MM.1S (cell line): ENCODE results near the gene YY2.

Experiments
- DNase-seq: peaks from one replicate; pipeline ENCODE4 v3.0.0-alpha.2; 2015
- H2AFZ ChIP-seq: fragments of 300-600 bp; sonication (generic); 2 replicates; pipeline ENCODE4 v1.6.0; 2016; ENCODE audit warnings: antibody characterized with exemption, low read length
- H3F3A ChIP-seq: fragments of 300-600 bp; sonication (generic); 2 replicates; pipeline ENCODE4 v1.6.1; 2016; ENCODE audit warnings: mild to moderate bottlenecking, antibody characterized with exemption, low read length, moderate library complexity, mixed read lengths; ENCODE audit not compliant: insufficient read depth
- H3K27ac ChIP-seq: fragments of 300-600 bp; sonication (generic); 2 replicates; pipeline ENCODE4 v1.5.1; 2016; ENCODE audit warnings: mild to moderate bottlenecking, low read length
- H3K27me3 ChIP-seq: fragments of 300-600 bp; sonication (generic); replicated peaks from 2 replicates; pipeline ENCODE4 v1.6.0; 2016; ENCODE audit warnings: low read length; ENCODE audit not compliant: insufficient read depth
- H3K36me3 ChIP-seq: fragments of 300-600 bp; sonication (generic); replicated peaks from 2 replicates; pipeline ENCODE4 v1.6.1; 2016; ENCODE audit warnings: mild to moderate bottlenecking, low read length, mixed read lengths; ENCODE audit not compliant: insufficient read depth
- H3K4me1 ChIP-seq: fragments of 300-600 bp; sonication (generic); 2 replicates; pipeline ENCODE4 v1.6.1; 2016; ENCODE audit warnings: low read length, mixed read lengths
- H3K4me2 ChIP-seq: fragments of 300-600 bp; sonication (generic); 2 replicates; pipeline ENCODE4 v1.6.0; 2016; ENCODE audit warnings: low read depth, low read length
- H3K4me3 ChIP-seq: fragments of 300-600 bp; sonication (generic); 2 replicates; pipeline ENCODE4 v1.5.1; 2016; ENCODE audit warnings: low read length, mixed read lengths
- H3K79me2 ChIP-seq: fragments of 300-600 bp; sonication (generic); 2 replicates; pipeline ENCODE4 v1.6.1; 2016; ENCODE audit warnings: mixed run types, low read length, mixed read lengths
- H3K9ac ChIP-seq: fragments of 300-600 bp; sonication (generic); 2 replicates; pipeline ENCODE4 v1.6.1; 2016; ENCODE audit warnings: low read length, mixed read lengths
- H3K9me2 ChIP-seq: fragments of 300-600 bp; sonication (generic); replicated peaks from 2 replicates; pipeline ENCODE4 v1.6.1; 2016; ENCODE audit warnings: mild to moderate bottlenecking, low read length, mixed read lengths; ENCODE audit not compliant: insufficient read depth
- H3K9me3 ChIP-seq: fragments of 300-600 bp; sonication (generic); replicated peaks from 2 replicates; pipeline ENCODE4 v1.6.1; 2016; ENCODE audit warnings: mild to moderate bottlenecking, low read length, mixed read lengths; ENCODE audit not compliant: insufficient read depth
- H4K20me1 ChIP-seq: fragments of 300-600 bp; sonication (generic); 2 replicates; pipeline ENCODE4 v1.6.1; 2016; ENCODE audit warnings: mild to moderate bottlenecking, low read length, moderate library complexity, mixed read lengths; ENCODE audit not compliant: insufficient read depth
- EZH2 ChIP-seq: fragments of 300-600 bp; sonication (generic); optimal IDR thresholded peaks from 2 replicates; pipeline ENCODE3; 2017; ENCODE audit warnings: low read depth, mild to moderate bottlenecking, antibody characterized with exemption, low read length, mixed read lengths
- EZH2phosphoT487 ChIP-seq: fragments of 300-600 bp; sonication (generic); IDR thresholded peaks from 2 replicates; pipeline ENCODE4 v1.6.1; 2018; ENCODE audit warnings: antibody characterized with exemption, low read length
- TF ChIP-seq, protein P1 (sequence below): fragments of 300-600 bp; sonication (generic); IDR thresholded peaks from 2 replicates; pipeline ENCODE4 v1.5.1; 2016; ENCODE audit warnings: antibody characterized with exemption, low read length, mixed read lengths

The YY2 gene

DNA sequence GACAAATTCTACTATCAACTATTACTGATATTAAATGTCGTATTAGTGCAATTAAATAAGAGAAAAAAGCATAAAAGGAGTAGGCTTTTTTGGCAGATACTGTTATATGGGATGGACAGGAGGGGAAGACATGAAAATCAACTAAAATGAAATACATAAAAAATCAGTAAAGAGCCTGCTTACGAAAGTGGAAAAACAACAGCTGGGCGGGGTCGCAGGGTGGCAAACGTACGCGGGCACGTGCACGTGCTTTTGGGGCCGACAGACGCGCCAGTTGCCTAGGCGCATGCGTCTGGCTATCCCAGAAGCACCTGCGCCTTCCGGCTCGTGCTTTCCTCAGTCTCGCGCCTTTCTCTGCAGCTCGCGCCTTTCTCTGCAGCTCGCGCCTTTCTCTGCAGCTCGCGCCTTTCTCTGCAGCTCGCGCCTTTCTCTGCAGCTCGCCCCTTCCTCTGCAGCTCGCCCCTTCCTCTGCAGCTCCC, at the start of gene YY2:
YY2 (plus strand) TSS at position 51 of the 479 bp plus-strand sequence. CDS start 498 bp downstream, outside the sequence.
- TF ChIP-seq, protein P1, sequence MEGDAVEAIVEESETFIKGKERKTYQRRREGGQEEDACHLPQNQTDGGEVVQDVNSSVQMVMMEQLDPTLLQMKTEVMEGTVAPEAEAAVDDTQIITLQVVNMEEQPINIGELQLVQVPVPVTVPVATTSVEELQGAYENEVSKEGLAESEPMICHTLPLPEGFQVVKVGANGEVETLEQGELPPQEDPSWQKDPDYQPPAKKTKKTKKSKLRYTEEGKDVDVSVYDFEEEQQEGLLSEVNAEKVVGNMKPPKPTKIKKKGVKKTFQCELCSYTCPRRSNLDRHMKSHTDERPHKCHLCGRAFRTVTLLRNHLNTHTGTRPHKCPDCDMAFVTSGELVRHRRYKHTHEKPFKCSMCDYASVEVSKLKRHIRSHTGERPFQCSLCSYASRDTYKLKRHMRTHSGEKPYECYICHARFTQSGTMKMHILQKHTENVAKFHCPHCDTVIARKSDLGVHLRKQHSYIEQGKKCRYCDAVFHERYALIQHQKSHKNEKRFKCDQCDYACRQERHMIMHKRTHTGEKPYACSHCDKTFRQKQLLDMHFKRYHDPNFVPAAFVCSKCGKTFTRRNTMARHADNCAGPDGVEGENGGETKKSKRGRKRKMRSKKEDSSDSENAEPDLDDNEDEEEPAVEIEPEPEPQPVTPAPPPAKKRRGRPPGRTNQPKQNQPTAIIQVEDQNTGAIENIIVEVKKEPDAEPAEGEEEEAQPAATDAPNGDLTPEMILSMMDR: no peak
- TF ChIP-seq EZH2: no peak
- no peak for TF ChIP-seq EZH2phosphoT487
- Histone ChIP-seq H3F3A (no peaks in the 10 kb centered on the region), H3K9me2 (no peaks in the 10 kb centered on the region), H3K27ac (no peak within 1 kb of the TSS), H3K79me2 (no peaks in the 10 kb centered on the region), H3K4me1 (no peaks in the 10 kb centered on the region), H3K4me2 (no peak within 1 kb of the TSS), H3K27me3 (no peaks in the 10 kb centered on the region), H2AFZ (no peak within 1 kb of the TSS), H4K20me1 (no peaks in the 10 kb centered on the region), H3K9ac (no peak within 1 kb of the TSS), H3K4me3 (no peak within 1 kb of the TSS), H3K36me3 (no peaks in the 10 kb centered on the region), H3K9me3 (no peaks in the 10 kb centered on the region)
- no peak for DNase-seq

DNA sequence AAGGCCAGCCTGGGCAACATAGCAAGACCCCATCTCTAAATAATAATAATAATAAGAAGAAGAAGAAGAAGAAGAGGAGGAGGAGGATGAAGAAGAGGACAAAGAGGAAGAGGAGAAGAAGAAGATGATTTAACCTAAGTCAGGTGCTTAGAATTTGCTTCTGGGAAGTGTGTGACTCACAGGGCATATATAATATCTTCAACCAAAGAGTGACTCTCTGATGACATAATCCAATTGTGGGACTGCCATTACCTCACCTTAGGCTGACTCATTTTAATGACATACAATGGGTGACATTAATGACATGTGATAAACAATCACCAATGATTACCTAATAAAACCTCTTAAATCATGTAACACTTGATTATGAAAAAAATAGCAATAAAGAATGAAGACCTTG, 49.1 kb upstream of the YY2 start:
- TF ChIP-seq EZH2phosphoT487 (no peak), EZH2 (no peak)
- TF ChIP-seq, protein P1: no peak

DNA sequence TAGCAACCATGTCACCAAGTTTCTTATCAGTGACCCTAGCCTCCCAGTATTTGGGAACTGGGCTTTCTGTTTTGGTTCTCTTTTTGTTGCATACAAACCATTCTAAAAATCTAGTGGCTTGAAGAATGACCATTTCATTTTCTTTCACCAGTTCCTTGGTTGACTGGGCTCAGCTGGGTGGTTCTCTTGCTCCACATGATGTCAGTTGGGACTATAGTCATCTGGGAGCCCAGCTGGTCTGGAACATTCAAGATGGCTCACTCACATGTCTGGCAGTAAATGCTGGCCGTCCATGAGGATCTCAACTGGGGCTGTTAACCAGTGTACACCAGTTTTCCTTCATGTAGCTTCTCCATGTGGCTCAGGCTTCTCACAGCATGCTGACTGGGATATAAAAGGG, 44.0 kb upstream of the YY2 start:
- H4K20me1 ChIP-seq: no peaks in the 10 kb centered on the region
- H3K4me2 ChIP-seq: no peak overlapping the region
- no peaks in the 10 kb centered on the region for H3K9me3 ChIP-seq
- H3K9ac ChIP-seq: no peak overlapping the region
- H3K79me2 ChIP-seq: no peaks in the 10 kb centered on the region
- no peak overlapping the region for H3K4me3 ChIP-seq
- DNase-seq: no peak
- H3K27ac ChIP-seq: no peak overlapping the region
- no peaks in the 10 kb centered on the region for H3K27me3 ChIP-seq
- TF ChIP-seq EZH2 (no peak), EZH2phosphoT487 (no peak)
- no peaks in the 10 kb centered on the region for H3K36me3 ChIP-seq
- H3K4me1 ChIP-seq: no peaks in the 10 kb centered on the region
- no peak overlapping the region for H2AFZ ChIP-seq
- H3F3A ChIP-seq: no peaks in the 10 kb centered on the region
- H3K9me2 ChIP-seq: no peaks in the 10 kb centered on the region

More for the DNA sequence above, 49.1 kb upstream of the YY2 start:
- Histone ChIP-seq H3K36me3 (no peaks in the 10 kb centered on the region), H3K4me1 (no peaks in the 10 kb centered on the region), H2AFZ (no peak overlapping the region), H3K4me2 (no peak overlapping the region), H3F3A (no peaks in the 10 kb centered on the region), H3K79me2 (no peaks in the 10 kb centered on the region), H3K9me3 (no peaks in the 10 kb centered on the region), H3K9me2 (no peaks in the 10 kb centered on the region), H3K27me3 (no peaks in the 10 kb centered on the region), H3K4me3 (no peak overlapping the region), H4K20me1 (no peaks in the 10 kb centered on the region), H3K9ac (no peak overlapping the region), H3K27ac (no peak overlapping the region)
- no peak for DNase-seq

DNA sequence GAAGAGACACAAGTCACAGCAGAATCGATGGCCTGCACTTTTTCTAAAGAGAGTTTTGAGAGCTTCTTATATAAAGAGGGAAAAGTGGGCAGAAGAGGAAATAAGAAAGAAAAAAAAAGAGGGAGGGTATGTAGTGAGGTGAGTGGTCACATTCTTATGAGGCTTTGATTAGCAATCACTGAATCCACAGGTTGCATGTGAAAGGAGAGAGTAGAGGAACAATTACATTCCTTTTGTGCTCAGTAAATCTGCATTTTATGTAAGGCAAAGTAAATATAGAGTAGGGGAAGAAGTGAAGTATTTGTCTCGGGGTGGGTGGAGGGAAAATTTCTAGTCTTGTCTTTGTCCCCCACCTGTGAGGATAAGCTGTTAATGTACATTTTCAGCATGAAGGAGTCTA, 43.2 kb upstream of the YY2 start:
- no peaks in the 10 kb centered on the region for H3K27me3 ChIP-seq
- TF ChIP-seq, protein P1: no peak
- TF ChIP-seq EZH2phosphoT487: no peak
- no peak for TF ChIP-seq EZH2
- no peaks in the 10 kb centered on the region for H3K9me3 ChIP-seq
- H3K36me3 ChIP-seq: no peaks in the 10 kb centered on the region
- no peaks in the 10 kb centered on the region for H3K79me2 ChIP-seq
- H3K27ac ChIP-seq: no peak overlapping the region
- H3K9ac ChIP-seq: no peak overlapping the region
- H3K4me1 ChIP-seq: no peaks in the 10 kb centered on the region
- H4K20me1 ChIP-seq: no peaks in the 10 kb centered on the region
- no peak overlapping the region for H2AFZ ChIP-seq
- H3K9me2 ChIP-seq: no peaks in the 10 kb centered on the region
- no peak overlapping the region for H3K4me2 ChIP-seq
- no peaks in the 10 kb centered on the region for H3F3A ChIP-seq
- no peak for DNase-seq
- H3K4me3 ChIP-seq: no peak overlapping the region
